Measurements from ENCODE around the gene OPRM1. TPM values are rescaled to one million over a fixed set of nuclear protein-coding genes. Genes with fewer than 3 reads are reported as not detected.
A peak's percentile ranks its signal among the peaks of the same experiment; 100 is the strongest.

The OPRM1 gene
- total RNA-seq, 2 donors from 2014 or later: 3.1 TPM; not detected in 1

DNA sequence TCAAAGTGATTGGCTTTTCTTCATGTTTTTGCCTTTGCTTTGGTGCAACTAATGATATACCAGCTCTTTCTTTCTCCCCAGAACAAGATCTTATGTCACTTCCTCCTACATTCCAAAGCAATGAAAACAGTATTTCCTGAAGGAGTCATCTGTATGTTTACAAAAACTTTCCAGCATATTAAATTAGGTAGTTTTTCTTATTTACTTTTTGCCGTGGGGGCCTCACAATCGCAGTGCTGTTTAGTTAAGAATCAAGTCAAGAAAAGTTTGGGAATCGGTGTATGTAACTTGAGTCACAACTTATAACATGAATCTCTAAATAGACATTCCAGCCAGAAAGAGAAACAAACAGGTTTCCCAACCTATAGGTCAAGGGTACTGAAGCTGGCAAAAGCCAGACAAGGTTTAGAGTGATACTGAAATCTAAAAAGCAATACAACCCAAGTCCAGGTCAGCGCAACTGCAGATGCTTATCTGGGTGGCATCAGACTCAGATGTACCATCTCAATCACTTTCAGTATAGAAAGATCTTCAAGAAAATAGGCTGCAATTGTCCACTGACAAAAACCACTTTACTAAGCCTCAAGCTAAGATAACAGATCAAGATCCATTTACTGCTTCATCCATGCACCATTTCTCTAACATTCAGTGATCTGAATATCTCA, 253.9 kb downstream of the OPRM1 start:
- intact Hi-C loops (cut with DNase I): no loop called here
- TF ChIP-seq, protein P1, sequence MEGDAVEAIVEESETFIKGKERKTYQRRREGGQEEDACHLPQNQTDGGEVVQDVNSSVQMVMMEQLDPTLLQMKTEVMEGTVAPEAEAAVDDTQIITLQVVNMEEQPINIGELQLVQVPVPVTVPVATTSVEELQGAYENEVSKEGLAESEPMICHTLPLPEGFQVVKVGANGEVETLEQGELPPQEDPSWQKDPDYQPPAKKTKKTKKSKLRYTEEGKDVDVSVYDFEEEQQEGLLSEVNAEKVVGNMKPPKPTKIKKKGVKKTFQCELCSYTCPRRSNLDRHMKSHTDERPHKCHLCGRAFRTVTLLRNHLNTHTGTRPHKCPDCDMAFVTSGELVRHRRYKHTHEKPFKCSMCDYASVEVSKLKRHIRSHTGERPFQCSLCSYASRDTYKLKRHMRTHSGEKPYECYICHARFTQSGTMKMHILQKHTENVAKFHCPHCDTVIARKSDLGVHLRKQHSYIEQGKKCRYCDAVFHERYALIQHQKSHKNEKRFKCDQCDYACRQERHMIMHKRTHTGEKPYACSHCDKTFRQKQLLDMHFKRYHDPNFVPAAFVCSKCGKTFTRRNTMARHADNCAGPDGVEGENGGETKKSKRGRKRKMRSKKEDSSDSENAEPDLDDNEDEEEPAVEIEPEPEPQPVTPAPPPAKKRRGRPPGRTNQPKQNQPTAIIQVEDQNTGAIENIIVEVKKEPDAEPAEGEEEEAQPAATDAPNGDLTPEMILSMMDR (IDR thresholded peaks at IDR 0.05): no peak
- DNase-seq (no peak), ATAC-seq (no peak)
- WGBS, 2 donors: 41 to 53% methylated on average over 4 of the region's 4 CpGs
- Histone ChIP-seq H3K4me3 (no peak overlapping the region), H3K27ac (no peak overlapping the region), H3K36me3 (replicated peaks in 1 of 2; ENCODE audit: insufficient read depth in 1 of 2, low read depth in 2 of 2) (no peaks in the 10 kb centered on the region), H3K9me3 (no peaks in the 10 kb centered on the region), H3K4me1 (peaks cover 5% of the 10 kb centered on the region), H3K27me3 (no peaks in the 10 kb centered on the region)

DNA sequence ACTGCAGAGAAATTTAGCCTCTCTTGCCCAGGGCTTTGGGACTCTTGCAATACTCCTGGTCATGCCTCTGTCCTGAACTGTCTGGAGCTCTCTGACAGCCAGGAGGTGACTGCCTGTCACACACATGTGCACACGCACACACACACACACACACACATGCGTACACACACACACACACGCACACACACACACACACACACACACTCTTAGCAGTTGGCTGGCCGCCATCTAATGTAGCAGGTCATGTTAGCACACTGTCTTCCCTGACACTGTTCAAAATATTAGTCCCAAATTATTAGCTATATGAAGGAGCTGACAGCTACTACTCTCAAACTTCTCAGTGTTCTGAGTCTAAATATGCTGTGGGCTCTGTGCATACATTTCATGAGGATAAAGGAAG, 256.7 kb downstream of the OPRM1 start:
- intact Hi-C loops (cut with DNase I): no loop called here
- Histone ChIP-seq H3K36me3 (replicated peaks in 1 of 2; ENCODE audit: insufficient read depth in 1 of 2, low read depth in 2 of 2) (no peaks in the 10 kb centered on the region), H3K27me3 (no peaks in the 10 kb centered on the region), H3K27ac (no peak overlapping the region), H3K9me3 (no peaks in the 10 kb centered on the region), H3K4me3 (no peak overlapping the region), H3K4me1 (peaks cover 13% of the 10 kb centered on the region)
- DNase-seq: peak in 1 of 4 donors; percentile 10
- no peak for ATAC-seq
- WGBS, 2 donors: 71 to 100% methylated on average over 2 to 4 of the region's 4 CpGs
- TF ChIP-seq, protein P1 (IDR thresholded peaks at IDR 0.05): no peak
- TF ChIP-seq POLR2A (IDR thresholded peaks at IDR 0.05): no peak

Measured in body of pancreas (tissue), 4 donors.